SH-SY5Y (cell line): Measurements from ENCODE around the gene ITGB4.

ENCODE experiments used
- GATA2 ChIP-seq: IDR thresholded peaks from 2 replicates; pipeline ENCODE4 v1.6.1; 2011; ENCODE audit warnings: mild to moderate bottlenecking, low read depth, low read length
- GATA3 ChIP-seq: IDR thresholded peaks from 2 replicates; pipeline ENCODE4 v1.6.1; 2011; ENCODE audit warnings: low read depth, mild to moderate bottlenecking, low read length, moderate library complexity

DNA sequence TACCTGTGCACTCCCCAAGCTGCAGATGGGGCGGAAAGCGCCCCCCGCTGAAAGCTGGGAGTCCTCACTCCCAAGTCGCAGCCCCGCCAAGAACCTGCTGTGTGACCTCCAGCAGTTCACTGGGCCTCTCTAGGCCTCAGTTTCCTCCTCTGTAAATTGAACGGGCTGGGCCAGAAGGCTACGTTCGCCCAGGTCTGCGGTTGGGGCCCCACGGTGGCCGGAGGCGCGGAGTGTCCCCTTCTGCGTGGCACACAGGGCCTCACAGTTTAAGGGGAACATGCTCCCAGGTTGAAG is 43.1 kb downstream of the ITGB4 start:
- TF ChIP-seq GATA3 (no peak), GATA2 (no peak)
